ENCODE measurements around the gene DCTN4. TPM values are rescaled to one million over a fixed set of nuclear protein-coding genes. Genes with fewer than 3 reads are reported as not detected.

The DCTN4 gene
- total and polyA plus RNA-seq, 9 of the 15 experiments (the other 6 are each of a cell fraction or from before 2014, with no cell fraction given) = 20.4 to 64.9 (median 49.9) TPM

GRCh38 chr5:150703762-150704161 lies 55.1 kb downstream of the DCTN4 start:
- Histone ChIP-seq H3K4me3 (no peak overlapping the region), H3K4me2 (ENCODE audit: insufficient read depth, low read length) (no peak overlapping the region), H3K9ac (ENCODE audit: insufficient read depth in 1 of 2, low read depth in 2 of 2, low read length in 2 of 2) (no peak overlapping the region), H3K4me1 (replicated peaks in 1 of 2; ENCODE audit: control insufficient read depth in 2 of 2, insufficient read depth in 2 of 2, low read length in 2 of 2) (peaks cover 0 to 20% of the 10 kb centered on the region in 2 experiments; a peak in 3 of 5 replicates), H2AFZ (ENCODE audit: low read depth, low read length) (peak overlapping the region; percentile 7; the same call in 1 of the 2 replicates), H3K27ac (ENCODE audit: extremely low read depth, low read depth, low read length) (0 out of 3 replicates have a peak overlapping the region, but pooled peaks have one; percentile 22), H3K36me3 (ENCODE audit: control insufficient read depth, insufficient read depth, low read length) (peaks cover 18% of the 10 kb centered on the region), H4K20me1 (replicated peaks; ENCODE audit: control insufficient read depth, insufficient read depth, low read length) (no peaks in the 10 kb centered on the region), H3K9me3 (replicated peaks; ENCODE audit: control insufficient read depth, insufficient read depth, low read depth, low read length) (no peaks in the 10 kb centered on the region), H3K27me3 (ENCODE audit: control insufficient read depth in 2 of 2, insufficient read depth in 2 of 2, low read length in 2 of 2) (no peaks in the 10 kb centered on the region), H3K9me1 (ENCODE audit: control insufficient read depth, insufficient read depth, low read length) (no peaks in the 10 kb centered on the region), H3K79me2 (ENCODE audit: control insufficient read depth, insufficient read depth, low read length) (peaks cover 21% of the 10 kb centered on the region)
- no peak for DNase-seq (ENCODE audit: extremely low read depth in 1 of 4, low spot score in 3 of 4)
- in situ Hi-C loops (cut with MboI) = no loop called here
- BruUV-seq (replicated peaks) = no TSS peak
- ATAC-seq = no peak
- peak; percentile 6 for FAIRE-seq
- ChIA-PET CTCF (ENCODE audit: low intra/inter-chr PET ratio) (no interaction called here), POLR2A (interaction anchor here (0.6 to 2.6 kb wide), 11 partner anchors 8 to 145 kb away, joined by 3 to 9 read pairs (median 3); partner anchors contain the start of gene DCTN4)
- peak; percentile 90 for TF ChIP-seq CEBPB (tag; IDR thresholded peaks at IDR 0.05)
- peak; percentile 47; the same call in 1 of the 2 replicates for TF ChIP-seq JUND (IDR thresholded peaks at IDR 0.05; ENCODE audit: borderline replicate concordance, low read depth, low read length)
- TF ChIP-seq JUND (tag; IDR thresholded peaks at IDR 0.05; ENCODE audit: borderline replicate concordance, low read depth, low read length) = peak; percentile 62; the same call in 1 of the 3 replicates
- TF ChIP-seq ELF2 (CRISPR knock-in tag; IDR thresholded peaks at IDR 0.05) = no peak
- no peak for TF ChIP-seq PHF20 (IDR thresholded peaks at IDR 0.05; ENCODE audit: partially characterized antibody)
- peak; percentile 67 for TF ChIP-seq ATF3 (IDR thresholded peaks at IDR 0.05)
- no peak for TF ChIP-seq ATF3 (CRISPR knock-in tag; conservative IDR thresholded peaks at IDR 0.05)
- no peak for TF ChIP-seq TSC22D4 (tag; IDR thresholded peaks at IDR 0.05)
- no peak for TF ChIP-seq POLR2B (IDR thresholded peaks at IDR 0.05; ENCODE audit: low read depth, partially characterized antibody)
- TF ChIP-seq ATF7 (IDR thresholded peaks at IDR 0.05) = peak; percentile 88
- 0 out of 2 replicates have a peak, but pooled peaks have one; percentile 36 for TF ChIP-seq POLR2AphosphoS2 (IDR thresholded peaks at IDR 0.05; ENCODE audit: low read length)
- TF ChIP-seq NFXL1 (CRISPR knock-in tag; IDR thresholded peaks at IDR 0.05) = no peak
- peak; percentile 52; the same call in 1 of the 2 replicates for TF ChIP-seq JUN (IDR thresholded peaks at IDR 0.05; ENCODE audit: borderline replicate concordance, low read depth, low read length)
- no peak for TF ChIP-seq JUN (CRISPR knock-in tag; IDR thresholded peaks at IDR 0.05; ENCODE audit: borderline replicate concordance)
- 0 out of 2 replicates have a peak, but pooled peaks have one; percentile 16 for TF ChIP-seq EHMT2 (IDR thresholded peaks at IDR 0.05)
- no peak for TF ChIP-seq ZNF311 (CRISPR knock-in tag; IDR thresholded peaks at IDR 0.05)
- TF ChIP-seq CEBPG (CRISPR knock-in tag; IDR thresholded peaks at IDR 0.05) = no peak
- peak; percentile 26 to 67; a peak in 1 of 4 replicates for TF ChIP-seq CEBPG (tag; conservative IDR thresholded peaks at IDR 0.05 in 1 of 2, IDR thresholded peaks at IDR 0.05 in 1 of 2)
- TF ChIP-seq HMGN3 (IDR thresholded peaks at IDR 0.05; ENCODE audit: borderline replicate concordance, extremely low read depth, insufficient read length, low read depth, low read length) = no peak
- no peak for TF ChIP-seq GABPB1 (CRISPR knock-in tag; IDR thresholded peaks at IDR 0.05)
- TF ChIP-seq ZNF239 (CRISPR knock-in tag; IDR thresholded peaks at IDR 0.05) = peak; percentile 85
- intact Hi-C loops (cut with micrococcal nuclease) = loop anchor here (5.0 kb wide), 1 partner anchor 54 kb away; the partner anchor contains the start of gene DCTN4
- 36% methylated on average over 3 of the region's 3 CpGs for WGBS (ENCODE audit: insufficient coverage, low coverage, missing lambda C conversion rate)
